ENCODE data around the gene VPS25. TPM values are rescaled to one million over a fixed set of nuclear protein-coding genes. Genes with fewer than 3 reads are reported as not detected.

VPS25 gene
- total and polyA plus RNA-seq, 9 of the 15 experiments (the other 6 are each of a cell fraction or from before 2014, with no cell fraction given), result 123 to 352 (median 180) TPM

GRCh38 chr17:42744806-42745617 is 28.2 kb upstream of the VPS25 start, which contains the start of gene EZH1 (continued):
- no peak for TF ChIP-seq ZBTB40 (IDR thresholded peaks at IDR 0.05)
- no peak for TF ChIP-seq ZBTB40 (CRISPR knock-in tag; IDR thresholded peaks at IDR 0.05)
- TF ChIP-seq SREBF1 (IDR thresholded peaks at IDR 0.05; ENCODE audit: borderline replicate concordance, low read depth, low read length), result no peak
- no peak for TF ChIP-seq ILK (tag; IDR thresholded peaks at IDR 0.05; ENCODE audit: borderline replicate concordance, low read depth)
- TF ChIP-seq FOXK2 (conservative IDR thresholded peaks at IDR 0.05 in 1 of 2, IDR thresholded peaks at IDR 0.05 in 1 of 2; ENCODE audit: low read depth in 2 of 2), result peak; percentile 95 to 97
- TF ChIP-seq KLF10 (CRISPR knock-in tag; IDR thresholded peaks at IDR 0.05), result no peak
- TF ChIP-seq BRD9 (IDR thresholded peaks at IDR 0.05; ENCODE audit: low read depth, partially characterized antibody), result no peak
- TF ChIP-seq ZNF133 (CRISPR knock-in tag; IDR thresholded peaks at IDR 0.05), result no peak
- TF ChIP-seq ZNF3 (CRISPR knock-in tag; IDR thresholded peaks at IDR 0.05), result no peak
- no peak for TF ChIP-seq HOMEZ (CRISPR knock-in tag; IDR thresholded peaks at IDR 0.05)
- TF ChIP-seq, protein P1, sequence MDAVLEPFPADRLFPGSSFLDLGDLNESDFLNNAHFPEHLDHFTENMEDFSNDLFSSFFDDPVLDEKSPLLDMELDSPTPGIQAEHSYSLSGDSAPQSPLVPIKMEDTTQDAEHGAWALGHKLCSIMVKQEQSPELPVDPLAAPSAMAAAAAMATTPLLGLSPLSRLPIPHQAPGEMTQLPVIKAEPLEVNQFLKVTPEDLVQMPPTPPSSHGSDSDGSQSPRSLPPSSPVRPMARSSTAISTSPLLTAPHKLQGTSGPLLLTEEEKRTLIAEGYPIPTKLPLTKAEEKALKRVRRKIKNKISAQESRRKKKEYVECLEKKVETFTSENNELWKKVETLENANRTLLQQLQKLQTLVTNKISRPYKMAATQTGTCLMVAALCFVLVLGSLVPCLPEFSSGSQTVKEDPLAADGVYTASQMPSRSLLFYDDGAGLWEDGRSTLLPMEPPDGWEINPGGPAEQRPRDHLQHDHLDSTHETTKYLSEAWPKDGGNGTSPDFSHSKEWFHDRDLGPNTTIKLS (IDR thresholded peaks at IDR 0.05; ENCODE audit: borderline replicate concordance, low read depth), result peak; percentile 80; the same call in 1 of the 2 replicates
- TF ChIP-seq EWSR1 (IDR thresholded peaks at IDR 0.05; ENCODE audit: borderline replicate concordance, low read depth, partially characterized antibody), result no peak
